ENCODE data around the gene GPC6.

GPC6 gene

DNA sequence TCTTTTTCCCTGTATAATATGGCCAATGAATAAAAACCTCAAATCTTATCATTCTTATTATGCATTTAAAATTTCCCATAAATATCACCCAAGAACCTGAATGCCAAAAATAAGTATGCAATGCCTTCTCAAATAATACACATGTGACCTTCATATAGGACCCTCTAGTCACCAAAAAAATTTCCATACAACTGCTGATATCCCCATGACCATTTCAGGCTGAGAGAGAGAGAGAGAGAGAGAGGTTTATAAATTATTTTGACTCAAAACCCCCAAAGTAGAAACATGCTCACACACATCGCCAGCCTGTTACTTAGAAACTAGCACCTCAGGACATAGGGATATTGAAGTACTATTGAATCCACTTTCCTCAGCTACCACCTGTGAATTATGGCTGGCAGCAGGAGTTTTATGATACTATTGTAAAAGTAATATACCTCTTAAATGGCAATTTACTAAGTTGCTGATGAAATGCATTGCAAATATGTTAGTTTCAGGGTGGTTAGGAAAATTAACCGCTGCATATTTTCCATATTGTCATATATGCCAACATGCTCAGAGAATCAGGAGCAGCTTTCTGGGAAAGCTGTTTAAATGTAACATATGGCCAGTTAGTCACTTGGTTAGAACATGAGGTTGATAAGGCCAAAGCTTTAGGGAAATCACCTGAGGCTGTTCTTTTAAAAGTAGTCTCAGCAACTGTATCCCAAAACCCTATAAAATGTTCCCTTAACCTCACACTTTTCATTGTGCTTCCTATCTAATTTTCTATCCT lies 1022.0 kb downstream of the GPC6 start:
- TF ChIP-seq, protein P1, sequence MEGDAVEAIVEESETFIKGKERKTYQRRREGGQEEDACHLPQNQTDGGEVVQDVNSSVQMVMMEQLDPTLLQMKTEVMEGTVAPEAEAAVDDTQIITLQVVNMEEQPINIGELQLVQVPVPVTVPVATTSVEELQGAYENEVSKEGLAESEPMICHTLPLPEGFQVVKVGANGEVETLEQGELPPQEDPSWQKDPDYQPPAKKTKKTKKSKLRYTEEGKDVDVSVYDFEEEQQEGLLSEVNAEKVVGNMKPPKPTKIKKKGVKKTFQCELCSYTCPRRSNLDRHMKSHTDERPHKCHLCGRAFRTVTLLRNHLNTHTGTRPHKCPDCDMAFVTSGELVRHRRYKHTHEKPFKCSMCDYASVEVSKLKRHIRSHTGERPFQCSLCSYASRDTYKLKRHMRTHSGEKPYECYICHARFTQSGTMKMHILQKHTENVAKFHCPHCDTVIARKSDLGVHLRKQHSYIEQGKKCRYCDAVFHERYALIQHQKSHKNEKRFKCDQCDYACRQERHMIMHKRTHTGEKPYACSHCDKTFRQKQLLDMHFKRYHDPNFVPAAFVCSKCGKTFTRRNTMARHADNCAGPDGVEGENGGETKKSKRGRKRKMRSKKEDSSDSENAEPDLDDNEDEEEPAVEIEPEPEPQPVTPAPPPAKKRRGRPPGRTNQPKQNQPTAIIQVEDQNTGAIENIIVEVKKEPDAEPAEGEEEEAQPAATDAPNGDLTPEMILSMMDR (IDR thresholded peaks at IDR 0.05; ENCODE audit: low read depth, low read length): no peak
- DNase-seq (ENCODE audit: extremely low read depth, low read depth): no peak

DNA sequence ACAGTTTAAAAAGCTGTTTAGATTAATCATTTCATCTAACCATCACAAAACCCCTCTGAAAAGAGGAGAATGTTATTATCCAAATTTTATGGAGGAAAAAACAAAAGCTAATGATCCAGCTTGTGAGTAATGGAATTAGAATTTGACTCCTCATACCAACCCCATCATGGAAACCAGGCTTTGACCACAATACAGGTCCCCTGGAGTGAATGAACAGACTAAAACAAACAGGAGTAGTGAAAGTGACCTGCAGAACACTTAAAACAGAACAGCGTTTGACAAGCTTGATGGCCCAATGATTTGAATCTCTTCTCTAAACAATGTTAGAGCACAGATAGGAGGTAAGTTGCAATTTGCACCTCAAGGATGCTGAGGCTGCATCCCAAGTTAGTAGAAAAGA lies 1022.9 kb downstream of the GPC6 start:
- no peak for DNase-seq (ENCODE audit: extremely low read depth, low read depth)
- TF ChIP-seq, protein P1 (IDR thresholded peaks at IDR 0.05; ENCODE audit: low read depth, low read length): no peak

DNA sequence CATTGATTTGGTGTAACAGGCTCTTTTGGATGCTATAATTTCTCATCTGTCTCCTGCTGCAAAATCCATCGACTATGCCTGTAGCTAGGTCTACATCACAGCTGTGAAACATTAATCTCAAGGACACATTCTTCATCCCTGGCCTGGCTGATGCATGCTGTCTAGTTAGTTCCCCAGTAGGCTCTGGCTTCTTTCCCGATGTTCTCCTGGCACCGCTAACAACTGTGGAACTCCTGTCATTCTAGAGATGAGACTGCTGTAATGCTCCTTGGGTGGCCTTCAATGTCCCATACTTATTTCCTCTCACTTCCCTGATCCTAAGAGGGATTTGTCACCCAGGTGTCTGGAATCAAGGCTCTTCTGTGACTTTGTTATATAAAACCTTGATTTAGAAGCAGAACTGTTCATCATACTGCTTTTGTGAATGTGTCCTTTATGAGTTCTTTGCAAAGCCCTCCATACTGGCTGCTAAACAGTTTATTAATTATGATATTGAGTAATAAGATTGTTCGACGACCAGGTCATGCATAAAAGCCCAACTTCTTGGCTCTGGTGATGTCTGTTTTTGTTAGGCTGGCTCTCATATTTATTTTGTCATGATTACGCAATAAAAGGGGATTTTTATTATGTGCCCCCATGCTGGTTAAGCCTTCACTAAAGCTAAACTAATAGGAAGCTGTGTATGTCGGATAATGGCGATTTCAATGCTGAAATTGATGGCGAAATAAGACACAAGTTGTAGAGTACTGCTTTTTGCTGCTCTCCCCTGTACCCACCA lies 1025.4 kb downstream of the GPC6 start:
- no peak for DNase-seq (ENCODE audit: extremely low read depth, low read depth)
- TF ChIP-seq, protein P1 (IDR thresholded peaks at IDR 0.05; ENCODE audit: low read depth, low read length): no peak

DNA sequence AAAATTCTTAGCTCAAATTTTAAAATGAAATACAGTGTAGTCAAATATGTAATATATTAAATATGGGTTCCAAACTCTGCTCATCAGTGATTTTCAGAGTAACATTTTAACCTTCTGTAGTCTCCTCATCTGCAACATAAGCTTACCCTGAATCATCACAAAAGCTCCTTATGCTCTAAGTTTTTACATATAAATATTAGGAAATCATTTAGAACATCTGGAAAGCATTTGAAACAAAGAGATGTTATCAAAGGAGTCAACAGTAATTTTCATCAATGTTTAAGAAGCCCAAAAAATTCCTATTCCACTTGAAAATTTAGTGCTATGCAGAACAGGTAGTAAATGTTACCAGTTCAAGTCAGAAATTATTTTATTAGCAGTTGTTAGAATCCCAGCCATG lies 1028.1 kb downstream of the GPC6 start:
- TF ChIP-seq, protein P1 (IDR thresholded peaks at IDR 0.05; ENCODE audit: low read depth, low read length): no peak
- DNase-seq (ENCODE audit: extremely low read depth, low read depth): peak; percentile 32

DNA sequence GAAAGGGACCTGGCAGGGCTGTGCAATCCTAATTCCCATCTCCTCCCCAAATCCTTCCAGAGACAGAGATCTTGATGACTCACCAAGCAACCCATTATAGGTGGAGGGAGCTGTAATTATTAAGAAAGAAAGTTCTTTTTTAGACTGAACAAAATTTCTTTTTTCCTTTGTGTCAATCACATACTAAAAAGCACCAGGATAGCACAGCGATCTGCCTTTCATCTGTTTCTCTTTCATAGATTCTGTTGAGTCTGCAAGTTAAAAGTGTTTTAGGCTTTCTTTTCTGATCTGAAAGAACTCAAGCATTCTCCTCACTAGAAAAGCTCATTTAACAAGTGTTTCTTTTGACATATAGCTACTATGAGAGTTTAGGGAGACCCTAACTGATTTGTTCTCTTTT lies 1030.1 kb downstream of the GPC6 start:
- TF ChIP-seq, protein P1 (IDR thresholded peaks at IDR 0.05; ENCODE audit: low read depth, low read length): no peak
- no peak for DNase-seq (ENCODE audit: extremely low read depth, low read depth)

DNA sequence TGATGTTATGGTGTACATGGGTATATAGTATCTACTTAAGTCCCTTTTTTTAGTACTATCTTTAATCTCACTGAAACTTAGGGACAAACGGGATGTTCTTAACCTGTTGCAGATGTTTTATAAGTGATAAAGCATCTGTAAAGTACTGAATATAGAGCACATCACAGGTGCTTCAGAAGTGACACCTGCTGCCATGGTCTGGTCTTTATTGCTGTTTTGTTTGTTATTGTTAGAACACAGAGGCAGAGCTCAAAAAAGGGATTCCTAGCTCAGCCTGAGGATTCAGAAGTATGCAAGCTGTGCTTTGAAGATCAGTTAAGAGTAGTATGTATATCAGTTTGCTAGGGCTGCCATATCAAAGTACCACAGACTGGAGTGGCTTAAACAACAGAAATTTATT lies 1033.4 kb downstream of the GPC6 start:
- TF ChIP-seq, protein P1 (IDR thresholded peaks at IDR 0.05; ENCODE audit: low read depth, low read length): no peak
- no peak for DNase-seq (ENCODE audit: extremely low read depth, low read depth)

DNA sequence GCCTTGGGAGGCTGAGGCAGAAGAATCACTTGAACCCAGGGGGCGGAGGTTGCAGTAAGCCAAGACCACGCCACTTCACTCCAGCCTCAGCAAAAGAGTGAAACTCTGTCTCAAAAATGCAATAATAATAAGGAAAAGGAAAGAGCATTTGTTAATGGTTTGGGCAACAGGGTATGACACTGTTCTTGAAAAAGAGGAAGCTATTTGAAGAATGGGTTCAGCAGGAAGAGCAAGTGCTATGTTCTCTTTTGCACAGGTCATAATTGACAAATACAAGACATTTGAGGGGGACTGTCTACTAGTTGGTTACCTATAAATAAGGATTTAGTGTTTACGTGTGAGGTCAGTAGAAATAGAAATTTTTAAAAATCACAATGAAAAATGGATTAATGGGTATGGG lies 1034.6 kb downstream of the GPC6 start:
- DNase-seq (ENCODE audit: extremely low read depth, low read depth): no peak

More for the DNA sequence above, 1034.6 kb downstream of the GPC6 start:
- TF ChIP-seq, protein P1 (IDR thresholded peaks at IDR 0.05; ENCODE audit: low read depth, low read length): no peak

Data from AG09319 (cell line).